GM10847 (cell line): ENCODE data around the gene SEC11A.

Source experiments
- POLR2A ChIP-seq: IDR thresholded peaks from 2 replicates; pipeline ENCODE4 v1.6.1; 2011; ENCODE audit not compliant: insufficient read length; ENCODE audit errors: extremely low read depth

SEC11A gene

DNA sequence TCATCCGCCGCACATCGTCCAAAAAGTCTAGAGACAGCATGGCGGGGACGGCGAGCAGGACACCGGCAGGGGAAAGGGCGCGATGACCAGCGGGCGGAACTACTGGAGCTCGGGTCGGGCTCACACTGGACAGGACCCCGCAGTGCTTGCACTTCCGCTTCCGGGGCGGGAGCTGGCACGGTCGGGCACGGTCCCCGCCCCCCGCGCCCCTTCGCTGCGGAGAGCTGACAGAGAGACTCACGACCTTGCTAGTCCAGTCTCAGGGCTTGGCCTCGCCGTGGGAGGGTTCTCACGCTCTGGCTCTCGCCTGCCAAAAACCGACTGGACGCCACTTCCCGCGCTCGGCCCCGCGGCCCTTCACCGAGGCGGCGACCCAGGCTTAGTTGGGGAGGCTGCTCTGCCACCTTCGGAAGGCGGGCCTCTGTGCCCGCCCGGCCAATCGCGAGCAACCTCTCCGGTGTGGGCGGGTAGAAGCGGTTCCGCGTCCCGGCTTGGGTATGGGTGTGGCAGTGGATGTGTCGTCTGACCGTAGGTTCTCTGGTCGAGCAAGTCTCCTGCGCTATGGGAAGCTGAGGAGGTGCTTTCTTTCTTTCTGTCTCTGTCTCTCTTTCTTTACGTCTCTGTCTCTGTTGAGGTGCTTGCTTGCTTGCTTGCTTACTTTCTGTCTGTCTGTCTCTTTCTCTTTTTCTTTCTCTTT, at the start of gene SEC11A:
SEC11A (minus strand) TSS at position 104 of the 697 bp plus-strand sequence; CDS start at position 40, 64 bp downstream.
- TF ChIP-seq POLR2A = peak; percentile 71

DNA sequence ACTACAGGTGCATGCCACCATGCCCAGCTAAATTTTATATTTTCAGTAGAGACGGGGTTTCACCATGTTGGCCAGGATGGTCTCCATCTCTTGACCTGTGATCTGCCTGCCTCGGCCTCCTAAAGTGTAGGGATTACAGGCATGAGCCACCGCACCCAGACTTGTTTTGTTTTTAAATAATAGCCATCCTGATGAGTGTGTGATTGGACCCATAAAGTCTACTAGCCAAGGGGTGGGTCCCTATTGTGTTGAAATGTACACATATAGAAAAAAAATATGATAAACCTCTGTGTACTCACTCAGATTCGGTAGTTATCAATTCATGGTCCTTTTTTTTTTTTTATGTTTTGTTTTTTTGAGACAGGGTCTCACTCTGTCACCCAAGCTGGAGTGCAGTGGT, 49.7 kb upstream of the SEC11A start:
- TF ChIP-seq POLR2A = no peak

- no peak for TF ChIP-seq POLR2A
Observed at GRCh38 chr15:84764989-84765388, 49.0 kb upstream of the SEC11A start.

DNA sequence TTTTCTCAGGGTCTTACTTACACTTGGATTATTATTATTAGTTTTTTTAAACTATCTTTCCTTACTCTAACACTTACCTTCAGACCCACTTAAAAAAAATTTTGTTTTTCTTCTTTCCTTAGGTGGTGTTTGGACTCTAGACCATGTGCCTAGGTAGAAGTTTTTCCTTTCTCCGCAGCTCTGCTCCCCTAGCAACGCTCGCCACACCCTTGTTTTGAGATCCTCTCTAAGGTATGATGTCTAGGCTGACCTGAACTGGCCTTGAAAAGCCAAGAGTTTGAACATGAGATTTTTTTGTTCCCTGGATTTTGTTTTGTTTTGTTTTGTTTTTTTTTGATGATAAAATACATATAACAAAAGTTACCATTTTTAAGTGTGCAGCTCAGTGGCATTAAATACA, 48.6 kb upstream of the SEC11A start:
- no peak for TF ChIP-seq POLR2A

DNA sequence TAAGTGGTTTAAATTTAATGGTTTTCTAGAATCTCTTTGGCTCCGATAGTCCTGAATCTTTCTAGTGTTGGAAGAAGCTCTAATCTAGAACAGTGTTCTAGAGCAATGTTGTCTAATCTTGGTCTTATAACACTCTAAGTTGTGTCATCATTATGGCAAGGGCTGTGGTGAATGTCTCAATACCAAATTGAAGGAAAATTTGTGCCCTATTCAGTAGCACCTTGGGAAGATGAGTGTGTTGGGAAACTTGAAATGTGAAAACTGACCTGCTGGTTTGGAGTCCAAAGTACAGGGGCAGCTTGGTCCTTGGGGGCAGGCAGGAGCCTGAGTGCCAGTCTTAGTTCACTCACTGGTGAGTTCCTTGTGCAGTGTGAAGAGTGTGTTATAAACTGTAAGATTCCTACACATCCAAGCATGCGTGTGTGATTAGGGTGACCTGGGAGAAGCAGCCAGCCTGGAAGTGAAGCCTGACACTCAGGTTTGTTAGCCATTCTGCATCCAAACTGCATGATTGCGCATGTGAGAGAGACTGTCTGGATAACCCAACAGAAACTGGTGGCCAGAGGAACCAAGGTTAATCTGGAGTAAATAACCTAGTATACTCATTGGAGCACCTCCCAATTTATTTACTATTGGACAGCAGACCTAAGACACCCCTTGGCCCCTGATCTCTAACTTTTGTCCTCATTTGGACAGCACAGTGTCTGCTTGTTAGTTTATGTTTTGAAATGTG, 47.1 kb upstream of the SEC11A start:
- TF ChIP-seq POLR2A = no peak

- TF ChIP-seq POLR2A = no peak
Observed at GRCh38 chr15:84761607-84762131, 45.7 kb upstream of the SEC11A start.

DNA sequence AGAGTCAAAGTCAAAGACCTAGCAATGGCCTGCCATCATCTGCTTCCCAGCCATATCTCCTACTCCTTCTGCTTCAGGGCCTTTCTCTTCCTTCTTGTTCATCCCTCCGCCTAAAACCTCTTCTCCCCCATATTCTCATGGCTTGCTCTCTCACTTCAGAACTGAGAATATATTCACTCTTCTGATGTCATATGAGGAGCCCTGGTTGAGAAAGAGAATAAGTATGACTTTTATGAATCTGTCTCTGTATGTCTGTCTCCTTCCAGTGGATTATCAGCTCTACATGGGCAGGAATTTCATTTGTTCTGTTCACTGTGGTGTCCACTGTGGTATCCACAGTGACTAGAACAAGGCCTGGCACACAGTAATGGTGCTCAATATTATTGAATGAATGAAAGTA, 44.3 kb upstream of the SEC11A start:
- no peak for TF ChIP-seq POLR2A

GRCh38 chr15:84759018-84759417, 43.1 kb upstream of the SEC11A start:
- TF ChIP-seq POLR2A = no peak

DNA sequence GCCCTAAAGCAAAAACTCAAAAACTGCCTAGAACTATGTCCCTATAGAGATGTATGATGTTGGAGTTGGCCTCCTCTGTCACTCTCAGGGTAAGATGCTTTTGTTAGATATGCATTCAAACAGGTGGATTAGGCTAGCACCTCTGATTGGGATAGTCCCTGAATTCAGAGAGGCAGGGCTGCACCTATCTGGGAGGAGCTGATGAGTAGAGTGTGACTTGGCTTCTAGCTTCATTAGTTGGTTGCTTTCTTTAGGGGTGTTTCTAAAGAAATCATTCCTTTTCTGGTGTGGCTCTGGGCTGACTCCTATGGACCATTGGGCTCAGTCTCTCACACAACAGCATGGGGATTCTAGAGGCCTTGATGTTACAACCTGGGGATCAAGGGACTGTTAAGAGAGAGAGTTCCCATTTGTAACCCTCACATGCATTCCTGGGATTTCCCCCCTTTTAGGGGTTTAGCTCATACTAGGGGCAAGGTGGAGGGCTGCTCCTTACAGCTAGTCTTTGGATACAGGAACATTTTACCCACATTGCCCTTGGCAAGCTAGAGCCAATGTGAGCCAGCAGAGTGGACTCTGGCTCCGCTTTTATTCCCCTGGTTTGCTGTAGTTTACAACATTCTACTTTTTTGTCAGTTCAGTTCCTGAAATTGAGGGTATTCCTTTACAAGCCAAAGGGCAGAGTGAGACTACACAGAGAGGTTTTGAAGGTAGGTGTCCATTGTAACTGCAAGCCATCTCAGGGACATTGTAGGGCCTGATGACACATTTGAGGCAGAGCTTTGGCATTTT, 40.0 kb upstream of the SEC11A start:
- no peak for TF ChIP-seq POLR2A

GRCh38 chr15:84752700-84753099, 36.8 kb upstream of the SEC11A start:
- TF ChIP-seq POLR2A = no peak

- no peak for TF ChIP-seq POLR2A
Observed at GRCh38 chr15:84752195-84752594, 36.3 kb upstream of the SEC11A start.

- TF ChIP-seq POLR2A = no peak
Observed at GRCh38 chr15:84750583-84751092, 34.7 kb upstream of the SEC11A start.

DNA sequence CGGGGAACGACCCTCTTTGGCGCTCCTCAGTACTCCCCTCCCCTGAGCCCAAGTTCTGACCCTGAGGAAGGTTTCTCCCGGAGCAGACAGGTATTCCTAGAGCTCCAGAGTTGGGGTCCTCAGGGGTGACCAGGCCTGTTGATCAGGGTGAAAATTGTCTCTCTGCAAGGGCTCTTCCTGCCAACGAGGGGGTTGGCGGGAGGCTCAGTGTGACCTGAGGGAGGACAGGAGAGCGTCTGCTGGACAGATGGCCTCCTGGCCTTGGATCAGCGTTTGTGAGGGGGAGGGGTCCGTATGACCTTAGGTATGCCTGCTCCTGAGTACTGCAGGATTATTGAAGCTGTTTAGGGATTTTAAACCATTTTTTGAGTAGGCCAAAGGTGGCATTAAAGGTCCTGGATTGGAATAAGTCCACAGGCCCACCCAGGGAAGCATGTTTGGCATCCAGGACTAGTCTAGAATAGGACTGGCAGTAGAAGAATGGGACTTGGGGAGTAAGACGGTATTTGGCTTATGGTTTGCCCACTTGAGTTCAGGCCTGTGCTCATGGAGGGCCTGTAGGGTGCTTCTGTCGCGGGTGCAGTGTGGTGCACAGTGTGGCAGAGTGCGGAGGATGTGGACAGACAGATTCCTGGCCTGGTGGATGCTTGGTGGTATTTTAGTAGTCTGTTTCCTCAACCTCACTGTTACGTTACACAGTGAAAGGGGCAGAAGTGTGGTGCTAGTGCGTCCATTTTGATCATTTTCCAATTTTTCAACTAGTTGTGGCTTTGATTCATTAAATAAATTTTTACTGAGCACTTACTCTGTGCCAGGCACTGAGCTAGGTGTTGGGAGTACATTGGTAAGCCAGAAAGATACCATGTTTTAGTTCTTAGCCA, 33.4 kb upstream of the SEC11A start:
- TF ChIP-seq POLR2A = no peak
